ENCODE results near the gene EGFL6. TPM values are rescaled to one million over a fixed set of nuclear protein-coding genes. Genes with fewer than 3 reads are reported as not detected.

Gene EGFL6
- polyA plus RNA-seq, 1 donor from 2014 or later = 0.36 TPM

- H3K79me2 ChIP-seq (replicated peaks; ENCODE audit: insufficient read depth, low read length) = no peaks in the 10 kb centered on the region
- no peak overlapping the region for H2AFZ ChIP-seq (ENCODE audit: low read depth, low read length)
- no peak overlapping the region for H3K4me3 ChIP-seq (ENCODE audit: low read length)
- H3K4me2 ChIP-seq (ENCODE audit: low read length) = no peak overlapping the region
- no peaks in the 10 kb centered on the region for H3F3A ChIP-seq (ENCODE audit: insufficient read depth, low read length, poor library complexity, severe bottlenecking)
- no peak overlapping the region for H3K27ac ChIP-seq (ENCODE audit: low read length)
- H3K27me3 ChIP-seq (ENCODE audit: insufficient read depth, low read depth, low read length) = no peaks in the 10 kb centered on the region
- TF ChIP-seq POLR2AphosphoS5 (IDR thresholded peaks at IDR 0.05) (no peak), EP300 (conservative IDR thresholded peaks at IDR 0.05; ENCODE audit: poor library complexity, severe bottlenecking) (no peak), SMC3 (conservative IDR thresholded peaks at IDR 0.05; ENCODE audit: poor library complexity) (no peak), TAF1 (IDR thresholded peaks at IDR 0.05; ENCODE audit: low read depth) (no peak), REST (IDR thresholded peaks at IDR 0.05; ENCODE audit: borderline replicate concordance) (no peak)
- H3K9ac ChIP-seq (ENCODE audit: low read length) = no peak overlapping the region
- H3K9me3 ChIP-seq (ENCODE audit: low read length) = no peaks in the 10 kb centered on the region
- H4K20me1 ChIP-seq (ENCODE audit: insufficient read depth) = no peaks in the 10 kb centered on the region
- H3K36me3 ChIP-seq (ENCODE audit: insufficient read depth, low read length) = no peaks in the 10 kb centered on the region
- H3K9me2 ChIP-seq (ENCODE audit: insufficient read depth, low read length) = no peaks in the 10 kb centered on the region
These were observed 76.2 kb downstream of the EGFL6 start for GRCh38 chrX:13645464-13646153.

GRCh38 chrX:13646154-13646549 is 76.8 kb downstream of the EGFL6 start:
- no peak overlapping the region for H3K4me2 ChIP-seq (ENCODE audit: low read length)
- H3K27me3 ChIP-seq (ENCODE audit: insufficient read depth, low read depth, low read length) = no peaks in the 10 kb centered on the region
- H3F3A ChIP-seq (ENCODE audit: insufficient read depth, low read length, poor library complexity, severe bottlenecking) = no peaks in the 10 kb centered on the region
- H3K79me2 ChIP-seq (replicated peaks; ENCODE audit: insufficient read depth, low read length) = no peaks in the 10 kb centered on the region
- no peaks in the 10 kb centered on the region for H3K9me2 ChIP-seq (ENCODE audit: insufficient read depth, low read length)
- TF ChIP-seq CTCF (IDR thresholded peaks at IDR 0.05; ENCODE audit: poor library complexity, severe bottlenecking) (peak; percentile 55), MXI1 (conservative IDR thresholded peaks at IDR 0.05; ENCODE audit: poor library complexity, severe bottlenecking) (no peak), EZH2 (IDR thresholded peaks at IDR 0.05; ENCODE audit: borderline replicate concordance, insufficient read depth, low read length, poor library complexity, severe bottlenecking) (no peak), RAD21 (conservative IDR thresholded peaks at IDR 0.05) (peak; percentile 59), SMC3 (conservative IDR thresholded peaks at IDR 0.05; ENCODE audit: poor library complexity) (peak; percentile 69), TAF1 (IDR thresholded peaks at IDR 0.05; ENCODE audit: low read depth) (no peak), EP300 (conservative IDR thresholded peaks at IDR 0.05; ENCODE audit: poor library complexity, severe bottlenecking) (no peak)
- H2AFZ ChIP-seq (ENCODE audit: low read depth, low read length) = no peak overlapping the region
- no peak overlapping the region for H3K27ac ChIP-seq (ENCODE audit: low read length)
- H3K9ac ChIP-seq (ENCODE audit: low read length) = no peak overlapping the region
- no peaks in the 10 kb centered on the region for H4K20me1 ChIP-seq (ENCODE audit: insufficient read depth)
- no peak overlapping the region for H3K4me3 ChIP-seq (ENCODE audit: low read length)
- H3K36me3 ChIP-seq (ENCODE audit: insufficient read depth, low read length) = no peaks in the 10 kb centered on the region
- no peaks in the 10 kb centered on the region for H3K9me3 ChIP-seq (ENCODE audit: low read length)
